WI38 (cell line): ENCODE results near the gene NF1.
"Not testable (repeated sequence)": the region's sequence is repeated elsewhere in the genome, so short reads cannot be mapped to it uniquely, and the experiment has no call there.

ENCODE experiments used
- H3K4me3 ChIP-seq: 2 replicates; pipeline ENCODE4 v1.5.1; 2011; ENCODE audit warnings: low read depth, mild to moderate bottlenecking, control low read depth, low read length
- CTCF ChIP-seq: IDR thresholded peaks from 2 replicates; pipeline ENCODE4 v1.5.1; 2012; ENCODE audit warnings: low read depth, mild to moderate bottlenecking, control low read depth, low read length

NF1 gene

GRCh38 chr17:31094600-31095235, at the start of gene NF1:
TSS of gene NF1 (plus strand) at chr17:31094977. CDS start at chr17:31095310, 333 bp downstream.
- peak within 1 kb of the TSS; percentile 85 for H3K4me3 ChIP-seq
- no peak for TF ChIP-seq CTCF

- H3K4me3 ChIP-seq, result not testable (repeated sequence)
Measured at GRCh38 chr17:31046856-31047425, 47.8 kb upstream of the NF1 start.

GRCh38 chr17:31048142-31048541, 46.6 kb upstream of the NF1 start:
- no peak for TF ChIP-seq CTCF
- H3K4me3 ChIP-seq, result no peak overlapping the region

- no peak for TF ChIP-seq CTCF
- H3K4me3 ChIP-seq, result no peak overlapping the region
Measured at GRCh38 chr17:31048780-31049179, 46.0 kb upstream of the NF1 start.

- TF ChIP-seq CTCF, result no peak
- H3K4me3 ChIP-seq, result no peak overlapping the region
Measured at GRCh38 chr17:31050948-31051347, 43.8 kb upstream of the NF1 start.

- no peak for TF ChIP-seq CTCF
- H3K4me3 ChIP-seq, result no peak overlapping the region
Measured at GRCh38 chr17:31051506-31051905, 43.3 kb upstream of the NF1 start.

GRCh38 chr17:31052187-31052889, 42.4 kb upstream of the NF1 start:
- peak overlapping the region; percentile 4; the same call in 1 of the 2 replicates for H3K4me3 ChIP-seq
- no peak for TF ChIP-seq CTCF
